Endodermal cell (in vitro differentiated cells): ENCODE data around the gene LRRN4CL. TPM values are rescaled to one million over a fixed set of nuclear protein-coding genes. Genes with fewer than 3 reads are reported as not detected.
A peak's percentile ranks its signal among the peaks of the same experiment; 100 is the strongest.
"Not testable (repeated sequence)": the region's sequence is repeated elsewhere in the genome, so short reads cannot be mapped to it uniquely, and the experiment has no call there.

Experiments
- DNase-seq: peaks from one replicate; pipeline ENCODE4 v3.0.0-alpha.2; 2017
- H3K27ac ChIP-seq: 2 replicates; pipeline ENCODE4 v1.5.1; 2013; ENCODE audit warnings: mild to moderate bottlenecking, low read depth, low read length, moderate library complexity
- H3K27me3 ChIP-seq: 2 replicates; pipeline ENCODE4 v1.6.1; 2013; ENCODE audit warnings: mild to moderate bottlenecking, low read length, moderate library complexity; ENCODE audit not compliant: insufficient read depth, control insufficient read depth, poor library complexity, severe bottlenecking
- H3K36me3 ChIP-seq: 2 replicates; pipeline ENCODE4 v1.7.0; 2013; ENCODE audit warnings: mild to moderate bottlenecking, low read length, moderate library complexity; ENCODE audit not compliant: control insufficient read depth, insufficient read depth
- H3K4me1 ChIP-seq: one replicate; pipeline ENCODE4 v1.7.0; 2013; ENCODE audit warnings: low read length; ENCODE audit not compliant: control insufficient read depth, insufficient read depth
- H3K4me3 ChIP-seq: 2 replicates; pipeline ENCODE4 v1.5.1; 2013; ENCODE audit warnings: mild to moderate bottlenecking, low read length, moderate library complexity
- H3K9ac ChIP-seq: 2 replicates; pipeline ENCODE4 v1.6.1; 2013; ENCODE audit warnings: mild to moderate bottlenecking, low read length, moderate library complexity; ENCODE audit not compliant: poor library complexity, severe bottlenecking; ENCODE audit errors: extremely low read depth
- H3K9me3 ChIP-seq: 2 replicates; pipeline ENCODE4 v1.6.1; 2013; ENCODE audit warnings: mild to moderate bottlenecking, low read length, moderate library complexity; ENCODE audit not compliant: control insufficient read depth
- H3K27ac Mint-ChIP-seq: 2 replicates; pipeline ENCODE4 v1.8.0; 2020; ENCODE audit warnings: mixed read lengths
- H3K27me3 Mint-ChIP-seq: 2 replicates; pipeline ENCODE4 v1.8.0; 2021; ENCODE audit warnings: mild to moderate bottlenecking, mixed read lengths; ENCODE audit not compliant: insufficient read depth
- H3K36me3 Mint-ChIP-seq: 2 replicates; pipeline ENCODE4 v1.8.0; 2020; ENCODE audit warnings: low read depth, mixed read lengths
- H3K4me1 Mint-ChIP-seq: 2 replicates; pipeline ENCODE4 v1.8.0; 2020; ENCODE audit warnings: mixed read lengths
- H3K4me3 Mint-ChIP-seq: 2 replicates; pipeline ENCODE4 v1.8.0; 2020; ENCODE audit warnings: mild to moderate bottlenecking, moderate library complexity, mixed read lengths
- H3K9me3 Mint-ChIP-seq: 2 replicates; pipeline ENCODE4 v1.8.0; 2020; ENCODE audit warnings: mild to moderate bottlenecking, mixed read lengths
- CTCF ChIP-seq: fragments of 200-600 bp; sonication (generic); conservative IDR thresholded peaks from 2 replicates; pipeline ENCODE4 v1.5.0; 2021; ENCODE audit warnings: antibody characterized with exemption, mild to moderate bottlenecking
- WGBS, 2 experiments: methylation state at CpG; one replicate each; pipeline versions ENCODE4 v1.1.5 to v1.1.7; 2013; ENCODE audit warnings: missing lambda C conversion rate in 2 of 2, mixed read lengths in 1 of 2; ENCODE audit not compliant: insufficient coverage in 1 of 2, insufficient read length in 1 of 2; 5-methylcytosine and 5-hydroxymethylcytosine counted together
- total RNA-seq, 2 donors: library from RNA; stranded (reverse); fragmentation: NEBNext Ultra II Directional in 1 of 2; extraction: Animal tissue kit (Norgen Biotek cat#: 25700) in 1 of 2; gene quantifications; 2 replicates in 1 of 2; 3 replicates in 1 of 2; pipeline ENCODE4 v1.2.1, GENCODE V29; 2021

Gene LRRN4CL
- total RNA-seq, 2 donors from 2014 or later = 0.55 to 0.99 TPM

- Histone ChIP-seq H3K36me3 (peaks cover 51% of the 10 kb centered on the region), H3K27ac (no peak overlapping the region), H3K4me3 (no peak overlapping the region), H3K9ac (no peak overlapping the region), H3K27me3 (no peaks in the 10 kb centered on the region), H3K4me1 (peaks cover 13% of the 10 kb centered on the region), H3K9me3 (no peaks in the 10 kb centered on the region)
- H3K36me3 Mint-ChIP-seq = peaks cover 44% of the 10 kb centered on the region
- no peak overlapping the region for H3K27ac Mint-ChIP-seq
- no peak overlapping the region for H3K4me3 Mint-ChIP-seq
- WGBS, 2 experiments = 84 to 96% methylated on average over 5 to 11 of the region's 11 CpGs
- peaks cover 15% of the 10 kb centered on the region for H3K4me1 Mint-ChIP-seq
- no peaks in the 10 kb centered on the region for H3K9me3 Mint-ChIP-seq
- TF ChIP-seq CTCF = no peak
- no peak for DNase-seq
- H3K27me3 Mint-ChIP-seq = no peaks in the 10 kb centered on the region
These were observed 12.9 kb upstream of the LRRN4CL start for GRCh38 chr11:62702246-62702645.

DNA sequence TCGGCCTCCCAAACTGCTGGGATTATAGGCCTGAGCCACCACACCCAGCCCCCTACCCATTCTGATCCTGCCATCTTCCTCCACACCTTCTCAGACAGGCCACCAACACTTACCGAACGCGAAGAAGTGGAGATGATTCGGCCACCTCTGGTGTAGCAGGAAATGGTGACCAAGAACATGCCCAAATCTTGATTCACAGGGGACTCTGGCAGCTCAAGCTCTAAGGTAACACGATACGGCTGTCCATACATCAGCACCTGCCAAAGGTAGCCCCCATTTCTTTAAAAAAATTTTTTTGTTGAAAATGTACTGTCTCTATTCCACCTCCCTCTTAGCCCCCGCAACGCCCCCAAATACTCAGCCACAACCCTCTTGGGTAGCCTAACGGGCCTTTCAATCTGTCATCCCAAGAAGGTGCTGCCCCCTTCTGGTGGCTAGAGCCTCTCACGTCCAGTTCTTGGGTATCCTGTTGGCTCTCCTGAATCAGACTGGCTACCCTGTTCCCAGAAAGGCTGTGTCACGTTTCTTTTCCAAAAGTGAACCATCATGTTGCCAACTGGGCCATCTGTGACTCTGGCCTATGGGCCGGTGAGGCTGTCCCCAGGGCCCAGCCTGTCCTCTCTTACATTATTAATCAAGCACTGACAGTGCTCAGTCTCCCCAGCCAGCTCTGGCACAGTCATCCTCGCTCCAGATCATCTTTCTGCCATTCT is 5.3 kb upstream of the LRRN4CL start:
- Mint-ChIP-seq H3K27ac (peak overlapping the region; percentile 76), H3K36me3 (peaks cover 54% of the 10 kb centered on the region), H3K9me3 (no peaks in the 10 kb centered on the region), H3K4me3 (no peak overlapping the region), H3K4me1 (no peaks in the 10 kb centered on the region), H3K27me3 (no peaks in the 10 kb centered on the region)
- no peak overlapping the region for H3K4me3 ChIP-seq
- peak; percentile 93 for DNase-seq
- H3K4me1 ChIP-seq = no peaks in the 10 kb centered on the region
- H3K27ac ChIP-seq = no peak overlapping the region
- no peaks in the 10 kb centered on the region for H3K27me3 ChIP-seq
- WGBS, 2 experiments = 81 to 82% methylated on average over 12 to 14 of the region's 14 CpGs
- TF ChIP-seq CTCF = peak; percentile 92
- peaks cover 46% of the 10 kb centered on the region for H3K36me3 ChIP-seq
- no peak overlapping the region for H3K9ac ChIP-seq
- no peaks in the 10 kb centered on the region for H3K9me3 ChIP-seq

DNA sequence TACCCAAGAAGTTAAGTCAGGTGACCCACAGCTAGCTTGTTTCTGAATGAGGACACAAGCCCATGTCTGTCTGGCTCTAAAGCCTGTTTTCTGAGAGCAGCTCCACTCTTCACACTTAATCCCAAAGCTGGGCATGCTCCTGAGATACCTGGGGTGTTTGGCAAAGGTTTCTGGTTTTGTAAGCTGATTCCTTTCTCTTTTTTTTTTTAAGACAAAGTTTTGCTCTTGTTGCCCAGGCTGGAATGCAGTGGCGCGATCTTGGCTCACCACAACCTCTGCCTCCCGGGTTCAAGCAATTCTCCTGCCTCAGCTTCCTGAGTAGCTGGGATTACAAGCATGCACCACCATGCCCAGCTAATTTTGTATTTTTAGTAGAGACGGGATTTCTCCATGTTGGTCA is 4.3 kb upstream of the LRRN4CL start:
- H3K27me3 ChIP-seq, H3K4me1 ChIP-seq, H3K27ac ChIP-seq, H3K4me3 ChIP-seq, H3K27ac Mint-ChIP-seq, H3K27me3 Mint-ChIP-seq, H3K9ac ChIP-seq, H3K4me1 Mint-ChIP-seq, H3K9me3 ChIP-seq, H3K9me3 Mint-ChIP-seq, DNase-seq, H3K4me3 Mint-ChIP-seq: not testable (repeated sequence)
- H3K36me3 ChIP-seq = peaks cover 42% of the 10 kb centered on the region
- WGBS, 2 experiments = 97% methylated on average over 1 of the region's 4 CpGs; no CpG with 5 or more reads in 1 of the 2 experiments
- H3K36me3 Mint-ChIP-seq = peaks cover 50% of the 10 kb centered on the region
